Islet of Langerhans (tissue), 1 donor: ENCODE measurements around the gene CHMP1A.

ENCODE experiments used
- FAIRE-seq: peaks from one replicate; lab custom pipeline; 2011; peaks lifted over from hg19 to GRCh38; lab: Jason Lieb, UNC

CHMP1A gene

GRCh38 chr16:89602952-89603590 is 54.4 kb downstream of the CHMP1A start:
- no peak for FAIRE-seq

GRCh38 chr16:89602273-89602951 is 55.1 kb downstream of the CHMP1A start:
- FAIRE-seq, result no peak

GRCh38 chr16:89601906-89602272 is 55.6 kb downstream of the CHMP1A start:
- no peak for FAIRE-seq

GRCh38 chr16:89600956-89601355 is 56.6 kb downstream of the CHMP1A start:
- no peak for FAIRE-seq

GRCh38 chr16:89600427-89600826 is 57.1 kb downstream of the CHMP1A start:
- no peak for FAIRE-seq

- no peak for FAIRE-seq
Measured at GRCh38 chr16:89599902-89600301, 57.6 kb downstream of the CHMP1A start.

GRCh38 chr16:89599451-89599858 is 58.1 kb downstream of the CHMP1A start:
- FAIRE-seq, result no peak

GRCh38 chr16:89598199-89598598 is 59.3 kb downstream of the CHMP1A start:
- FAIRE-seq, result no peak

GRCh38 chr16:89596957-89597649 is 60.4 kb downstream of the CHMP1A start:
- FAIRE-seq, result no peak

- FAIRE-seq, result no peak
Measured at GRCh38 chr16:89596061-89596689, 61.3 kb downstream of the CHMP1A start.

- FAIRE-seq, result no peak
Measured at GRCh38 chr16:89595330-89596060, 62.0 kb downstream of the CHMP1A start.
